ENCODE measurements around the gene SPRED1. TPM values are rescaled to one million over a fixed set of nuclear protein-coding genes. Genes with fewer than 3 reads are reported as not detected.

SPRED1 gene
- total and polyA plus RNA-seq, 2 experiments from 2014 or later, result 11.4 to 44.0 TPM

DNA sequence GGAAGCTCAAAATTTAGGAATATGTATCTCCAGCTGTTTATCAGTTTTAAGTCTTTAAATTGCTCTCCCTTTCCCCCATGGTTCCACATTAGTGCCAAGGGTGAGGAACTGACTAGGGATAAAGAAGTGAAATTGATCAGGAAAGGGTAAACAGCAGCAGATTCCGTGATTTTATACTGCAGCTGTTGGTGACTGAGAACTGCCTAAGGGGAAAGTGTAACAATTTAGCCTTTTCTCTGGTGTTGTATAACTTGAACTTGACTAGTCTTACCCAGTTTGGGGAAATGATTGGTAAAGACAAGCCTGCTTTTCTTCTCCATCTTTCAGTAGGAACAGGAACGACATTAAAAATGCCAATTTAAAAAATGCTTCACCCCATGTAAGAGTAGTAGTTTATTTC lies 5.0 kb downstream of the SPRED1 start (continued):
- TF ChIP-seq, protein P1, sequence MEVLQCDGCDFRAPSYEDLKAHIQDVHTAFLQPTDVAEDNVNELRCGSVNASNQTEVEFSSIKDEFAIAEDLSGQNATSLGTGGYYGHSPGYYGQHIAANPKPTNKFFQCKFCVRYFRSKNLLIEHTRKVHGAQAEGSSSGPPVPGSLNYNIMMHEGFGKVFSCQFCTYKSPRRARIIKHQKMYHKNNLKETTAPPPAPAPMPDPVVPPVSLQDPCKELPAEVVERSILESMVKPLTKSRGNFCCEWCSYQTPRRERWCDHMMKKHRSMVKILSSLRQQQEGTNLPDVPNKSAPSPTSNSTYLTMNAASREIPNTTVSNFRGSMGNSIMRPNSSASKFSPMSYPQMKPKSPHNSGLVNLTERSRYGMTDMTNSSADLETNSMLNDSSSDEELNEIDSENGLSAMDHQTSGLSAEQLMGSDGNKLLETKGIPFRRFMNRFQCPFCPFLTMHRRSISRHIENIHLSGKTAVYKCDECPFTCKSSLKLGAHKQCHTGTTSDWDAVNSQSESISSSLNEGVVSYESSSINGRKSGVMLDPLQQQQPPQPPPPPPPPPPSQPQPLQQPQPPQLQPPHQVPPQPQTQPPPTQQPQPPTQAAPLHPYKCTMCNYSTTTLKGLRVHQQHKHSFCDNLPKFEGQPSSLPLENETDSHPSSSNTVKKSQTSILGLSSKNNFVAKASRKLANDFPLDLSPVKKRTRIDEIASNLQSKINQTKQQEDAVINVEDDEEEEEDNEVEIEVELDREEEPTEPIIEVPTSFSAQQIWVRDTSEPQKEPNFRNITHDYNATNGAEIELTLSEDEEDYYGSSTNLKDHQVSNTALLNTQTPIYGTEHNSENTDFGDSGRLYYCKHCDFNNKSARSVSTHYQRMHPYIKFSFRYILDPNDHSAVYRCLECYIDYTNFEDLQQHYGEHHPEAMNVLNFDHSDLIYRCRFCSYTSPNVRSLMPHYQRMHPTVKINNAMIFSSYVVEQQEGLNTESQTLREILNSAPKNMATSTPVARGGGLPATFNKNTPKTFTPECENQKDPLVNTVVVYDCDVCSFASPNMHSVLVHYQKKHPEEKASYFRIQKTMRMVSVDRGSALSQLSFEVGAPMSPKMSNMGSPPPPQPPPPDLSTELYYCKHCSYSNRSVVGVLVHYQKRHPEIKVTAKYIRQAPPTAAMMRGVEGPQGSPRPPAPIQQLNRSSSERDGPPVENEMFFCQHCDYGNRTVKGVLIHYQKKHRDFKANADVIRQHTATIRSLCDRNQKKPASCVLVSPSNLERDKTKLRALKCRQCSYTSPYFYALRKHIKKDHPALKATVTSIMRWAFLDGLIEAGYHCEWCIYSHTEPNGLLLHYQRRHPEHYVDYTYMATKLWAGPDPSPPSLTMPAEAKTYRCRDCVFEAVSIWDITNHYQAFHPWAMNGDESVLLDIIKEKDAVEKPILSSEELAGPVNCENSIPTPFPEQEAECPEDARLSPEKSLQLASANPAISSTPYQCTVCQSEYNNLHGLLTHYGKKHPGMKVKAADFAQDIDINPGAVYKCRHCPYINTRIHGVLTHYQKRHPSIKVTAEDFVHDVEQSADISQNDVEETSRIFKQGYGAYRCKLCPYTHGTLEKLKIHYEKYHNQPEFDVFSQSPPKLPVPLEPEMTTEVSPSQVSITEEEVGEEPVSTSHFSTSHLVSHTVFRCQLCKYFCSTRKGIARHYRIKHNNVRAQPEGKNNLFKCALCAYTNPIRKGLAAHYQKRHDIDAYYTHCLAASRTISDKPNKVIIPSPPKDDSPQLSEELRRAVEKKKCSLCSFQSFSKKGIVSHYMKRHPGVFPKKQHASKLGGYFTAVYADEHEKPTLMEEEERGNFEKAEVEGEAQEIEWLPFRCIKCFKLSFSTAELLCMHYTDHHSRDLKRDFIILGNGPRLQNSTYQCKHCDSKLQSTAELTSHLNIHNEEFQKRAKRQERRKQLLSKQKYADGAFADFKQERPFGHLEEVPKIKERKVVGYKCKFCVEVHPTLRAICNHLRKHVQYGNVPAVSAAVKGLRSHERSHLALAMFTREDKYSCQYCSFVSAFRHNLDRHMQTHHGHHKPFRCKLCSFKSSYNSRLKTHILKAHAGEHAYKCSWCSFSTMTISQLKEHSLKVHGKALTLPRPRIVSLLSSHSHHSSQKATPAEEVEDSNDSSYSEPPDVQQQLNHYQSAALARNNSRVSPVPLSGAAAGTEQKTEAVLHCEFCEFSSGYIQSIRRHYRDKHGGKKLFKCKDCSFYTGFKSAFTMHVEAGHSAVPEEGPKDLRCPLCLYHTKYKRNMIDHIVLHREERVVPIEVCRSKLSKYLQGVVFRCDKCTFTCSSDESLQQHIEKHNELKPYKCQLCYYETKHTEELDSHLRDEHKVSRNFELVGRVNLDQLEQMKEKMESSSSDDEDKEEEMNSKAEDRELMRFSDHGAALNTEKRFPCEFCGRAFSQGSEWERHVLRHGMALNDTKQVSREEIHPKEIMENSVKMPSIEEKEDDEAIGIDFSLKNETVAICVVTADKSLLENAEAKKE (CRISPR knock-in tag; IDR thresholded peaks at IDR 0.05), result no peak
- no peak for TF ChIP-seq ZNF331 (CRISPR knock-in tag; IDR thresholded peaks at IDR 0.05; ENCODE audit: low read depth)
- TF ChIP-seq JUNB (IDR thresholded peaks at IDR 0.05; ENCODE audit: unreplicated experiment), result no peak

DNA sequence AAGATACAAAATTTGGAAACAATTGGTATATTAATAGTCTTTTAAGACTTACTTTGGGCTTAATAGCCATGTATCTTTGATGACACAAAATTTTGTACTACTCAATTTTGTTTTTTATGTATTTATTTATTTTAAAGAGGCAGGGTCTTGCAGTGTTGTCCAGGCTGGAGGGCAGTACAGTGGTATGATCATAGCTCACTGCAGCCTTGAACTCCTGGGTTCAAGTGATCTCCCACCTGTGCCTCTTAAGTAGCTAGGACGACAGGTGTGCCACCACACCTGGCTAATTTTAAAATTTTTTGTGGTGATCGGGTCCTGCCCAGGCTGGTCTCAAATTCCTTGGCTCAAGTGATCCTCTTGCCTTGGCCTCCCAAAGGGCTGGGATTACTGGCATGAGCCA lies 6.5 kb downstream of the SPRED1 start:
- H3K36me3 Mint-ChIP-seq (ENCODE audit: low read depth), result peaks cover 6% of the 10 kb centered on the region
- Histone ChIP-seq H3K36me3 (ENCODE audit: insufficient read depth) (no peaks in the 10 kb centered on the region), H3K27ac (ENCODE audit: low read depth) (no peak overlapping the region), H3K9me2 (ENCODE audit: insufficient read depth) (no peaks in the 10 kb centered on the region), H3K4me3 (no peak overlapping the region), H4K20me1 (replicated peaks; ENCODE audit: insufficient read depth) (peaks cover 51% of the 10 kb centered on the region), H2AFZ (no peak overlapping the region), H3K4me1 (ENCODE audit: insufficient read depth) (peaks cover 62% of the 10 kb centered on the region), H3K79me2 (replicated peaks; ENCODE audit: insufficient read depth) (peaks cover 100% of the 10 kb centered on the region), H3F3A (replicated peaks; ENCODE audit: low read depth) (no peaks in the 10 kb centered on the region), H3K27me3 (ENCODE audit: insufficient read depth) (no peaks in the 10 kb centered on the region), H3K4me2 (no peak overlapping the region)
- DNase-seq (ENCODE audit: low spot score), result no peak
- peaks cover 33% of the 10 kb centered on the region for H3K4me1 Mint-ChIP-seq
- no peak for ATAC-seq
- H3K27ac Mint-ChIP-seq, result no peak overlapping the region; the same call in 1 of the 2 replicates
- no peaks in the 10 kb centered on the region for H3K9me3 Mint-ChIP-seq
- H3K27me3 Mint-ChIP-seq (ENCODE audit: insufficient read depth, low read depth, poor library complexity), result no peaks in the 10 kb centered on the region
- H3K4me3 Mint-ChIP-seq, result no peak overlapping the region
- TF ChIP-seq JUNB (IDR thresholded peaks at IDR 0.05; ENCODE audit: unreplicated experiment), result no peak
- TF ChIP-seq CREB1 (CRISPR knock-in tag; IDR thresholded peaks at IDR 0.05; ENCODE audit: low read depth), result no peak
- no peak for TF ChIP-seq NANOG (IDR thresholded peaks at IDR 0.05; ENCODE audit: borderline replicate concordance)
- TF ChIP-seq ZNF331 (CRISPR knock-in tag; IDR thresholded peaks at IDR 0.05; ENCODE audit: low read depth), result no peak
- no peak for TF ChIP-seq POLR2AphosphoS5 (IDR thresholded peaks at IDR 0.05; ENCODE audit: low read depth)
- TF ChIP-seq ZNF114 (CRISPR knock-in tag; IDR thresholded peaks at IDR 0.05), result no peak
- TF ChIP-seq, protein P2, sequence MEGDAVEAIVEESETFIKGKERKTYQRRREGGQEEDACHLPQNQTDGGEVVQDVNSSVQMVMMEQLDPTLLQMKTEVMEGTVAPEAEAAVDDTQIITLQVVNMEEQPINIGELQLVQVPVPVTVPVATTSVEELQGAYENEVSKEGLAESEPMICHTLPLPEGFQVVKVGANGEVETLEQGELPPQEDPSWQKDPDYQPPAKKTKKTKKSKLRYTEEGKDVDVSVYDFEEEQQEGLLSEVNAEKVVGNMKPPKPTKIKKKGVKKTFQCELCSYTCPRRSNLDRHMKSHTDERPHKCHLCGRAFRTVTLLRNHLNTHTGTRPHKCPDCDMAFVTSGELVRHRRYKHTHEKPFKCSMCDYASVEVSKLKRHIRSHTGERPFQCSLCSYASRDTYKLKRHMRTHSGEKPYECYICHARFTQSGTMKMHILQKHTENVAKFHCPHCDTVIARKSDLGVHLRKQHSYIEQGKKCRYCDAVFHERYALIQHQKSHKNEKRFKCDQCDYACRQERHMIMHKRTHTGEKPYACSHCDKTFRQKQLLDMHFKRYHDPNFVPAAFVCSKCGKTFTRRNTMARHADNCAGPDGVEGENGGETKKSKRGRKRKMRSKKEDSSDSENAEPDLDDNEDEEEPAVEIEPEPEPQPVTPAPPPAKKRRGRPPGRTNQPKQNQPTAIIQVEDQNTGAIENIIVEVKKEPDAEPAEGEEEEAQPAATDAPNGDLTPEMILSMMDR (conservative IDR thresholded peaks at IDR 0.05; ENCODE audit: low read depth in 2 of 2), result no peak
- TF ChIP-seq, protein P3, sequence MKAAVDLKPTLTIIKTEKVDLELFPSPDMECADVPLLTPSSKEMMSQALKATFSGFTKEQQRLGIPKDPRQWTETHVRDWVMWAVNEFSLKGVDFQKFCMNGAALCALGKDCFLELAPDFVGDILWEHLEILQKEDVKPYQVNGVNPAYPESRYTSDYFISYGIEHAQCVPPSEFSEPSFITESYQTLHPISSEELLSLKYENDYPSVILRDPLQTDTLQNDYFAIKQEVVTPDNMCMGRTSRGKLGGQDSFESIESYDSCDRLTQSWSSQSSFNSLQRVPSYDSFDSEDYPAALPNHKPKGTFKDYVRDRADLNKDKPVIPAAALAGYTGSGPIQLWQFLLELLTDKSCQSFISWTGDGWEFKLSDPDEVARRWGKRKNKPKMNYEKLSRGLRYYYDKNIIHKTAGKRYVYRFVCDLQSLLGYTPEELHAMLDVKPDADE (IDR thresholded peaks at IDR 0.05), result no peak
- TF ChIP-seq EZH2phosphoT487 (IDR thresholded peaks at IDR 0.05; ENCODE audit: unreplicated experiment), result no peak
- no peak for TF ChIP-seq EZH2 (IDR thresholded peaks at IDR 0.05; ENCODE audit: low read depth, unreplicated experiment)
- TF ChIP-seq STAT1 (IDR thresholded peaks at IDR 0.05; ENCODE audit: unreplicated experiment), result no peak

All from GM23338 (cell line).